ENCODE data around the gene ERVMER34-1. TPM values are rescaled to one million over a fixed set of nuclear protein-coding genes. Genes with fewer than 3 reads are reported as not detected.

ERVMER34-1 gene
- total and polyA plus RNA-seq, 11 donors = 2.2 to 6.8 (median 4.6) TPM

GRCh38 chr4:52780206-52780605, 29.0 kb upstream of the ERVMER34-1 start:
- 29 to 53% (median 44%) methylated on average over 2 of the region's 2 CpGs for WGBS, 4 donors
- TF ChIP-seq CTCF (IDR thresholded peaks at IDR 0.05) = no peak
- no peak for TF ChIP-seq POLR2A (IDR thresholded peaks at IDR 0.05)
- H3K4me1 ChIP-seq = peaks cover 0 to 5% (median 0%) of the 10 kb centered on the region in 12 donors

GRCh38 chr4:52760256-52760655, 9.0 kb upstream of the ERVMER34-1 start:
- no peaks in the 10 kb centered on the region for H3K9me3 ChIP-seq
- ATAC-seq = no peak
- intact Hi-C loops (cut with DNase I) = no loop called here
- no peaks in the 10 kb centered on the region for H3K36me3 ChIP-seq
- no peak overlapping the region for H3K27ac ChIP-seq
- DNase-seq = no peak
- peaks cover 0 to 6% (median 0%) of the 10 kb centered on the region in 12 donors for H3K4me1 ChIP-seq
- H3K27me3 ChIP-seq = no peaks in the 10 kb centered on the region
- TF ChIP-seq POLR2A (IDR thresholded peaks at IDR 0.05) (no peak), CTCF (IDR thresholded peaks at IDR 0.05) (no peak)
- whole genome bisulfite sequencing, 4 donors = 81 to 86% (median 84%) methylated on average over 8 of the region's 8 CpGs
- H3K4me3 ChIP-seq = no peak overlapping the region

More at GRCh38 chr4:52780206-52780605, 29.0 kb upstream of the ERVMER34-1 start:
- ATAC-seq = peak; percentile 91 to 98 (median 97)
- H3K27me3 ChIP-seq = no peaks in the 10 kb centered on the region
- no peaks in the 10 kb centered on the region for H3K36me3 ChIP-seq
- intact Hi-C loops (cut with DNase I) = no loop called here
- no peak overlapping the region for H3K4me3 ChIP-seq
- peak in 4 of 5 donors; percentile 30 to 72 (median 42) for DNase-seq
- peaks cover 0 to 8% (median 0%) of the 10 kb centered on the region in 12 donors for H3K9me3 ChIP-seq
- H3K27ac ChIP-seq = no peak overlapping the region

GRCh38 chr4:52755426-52755825, 4.2 kb upstream of the ERVMER34-1 start:
- Histone ChIP-seq H3K36me3 (no peaks in the 10 kb centered on the region), H3K4me1 (peaks cover 0 to 25% (median 5%) of the 10 kb centered on the region in 12 donors), H3K27ac (peak overlapping the region in 4 of 12 donors; percentile 18 to 28 (median 21)), H3K27me3 (peaks cover 0 to 21% (median 2%) of the 10 kb centered on the region in 9 donors), H3K9me3 (no peaks in the 10 kb centered on the region), H3K4me3 (no peak overlapping the region)
- ATAC-seq (peak in 2 of 4 donors; percentile 39 to 51), DNase-seq (no peak)
- intact Hi-C loops (cut with DNase I) = no loop called here
- TF ChIP-seq CTCF (IDR thresholded peaks at IDR 0.05) (no peak), POLR2A (IDR thresholded peaks at IDR 0.05) (no peak)

GRCh38 chr4:52752936-52753335, 1.7 kb upstream of the ERVMER34-1 start:
- Histone ChIP-seq H3K4me3 (no peak overlapping the region), H3K27ac (no peak overlapping the region), H3K27me3 (peaks cover 0 to 29% (median 4%) of the 10 kb centered on the region in 9 donors), H3K36me3 (no peaks in the 10 kb centered on the region), H3K9me3 (no peaks in the 10 kb centered on the region), H3K4me1 (peaks cover 0 to 25% (median 5%) of the 10 kb centered on the region in 12 donors)
- no peak for DNase-seq
- 88 to 95% (median 93%) methylated on average over 6 of the region's 6 CpGs for WGBS, 4 donors
- intact Hi-C loops (cut with DNase I) = no loop called here
- no peak for ATAC-seq
- TF ChIP-seq POLR2A (IDR thresholded peaks at IDR 0.05) (no peak), CTCF (IDR thresholded peaks at IDR 0.05) (no peak)

All from heart left ventricle (tissue), 16 donors.